GM12874 (cell line): ENCODE data around the gene CDK14.

Source experiments
- CTCF ChIP-seq: IDR thresholded peaks from 2 replicates; pipeline ENCODE4 v1.5.1; 2011; ENCODE audit warnings: low read depth, mild to moderate bottlenecking, control low read depth, low read length, moderate library complexity; ENCODE audit not compliant: insufficient read depth

Gene CDK14

GRCh38 chr7:90961037-90961725 is 365.1 kb downstream of the CDK14 start:
- no peak for TF ChIP-seq CTCF

GRCh38 chr7:90965211-90965610 is 369.1 kb downstream of the CDK14 start:
- TF ChIP-seq CTCF: no peak

- no peak for TF ChIP-seq CTCF
Measured at GRCh38 chr7:90966346-90966745, 370.2 kb downstream of the CDK14 start.

GRCh38 chr7:90968871-90969270 is 372.8 kb downstream of the CDK14 start:
- TF ChIP-seq CTCF: no peak

GRCh38 chr7:90972906-90973550 is 376.9 kb downstream of the CDK14 start:
- no peak for TF ChIP-seq CTCF

- no peak for TF ChIP-seq CTCF
Measured at GRCh38 chr7:90977056-90977455, 380.9 kb downstream of the CDK14 start.

GRCh38 chr7:90980545-90980944 is 384.4 kb downstream of the CDK14 start:
- TF ChIP-seq CTCF: no peak
